ENCODE data around the gene NEK2.
A peak's percentile ranks its signal among the peaks of the same experiment; 100 is the strongest.
"Not testable (repeated sequence)": the region's sequence is repeated elsewhere in the genome, so short reads cannot be mapped to it uniquely, and the experiment has no call there.

Gene NEK2

DNA sequence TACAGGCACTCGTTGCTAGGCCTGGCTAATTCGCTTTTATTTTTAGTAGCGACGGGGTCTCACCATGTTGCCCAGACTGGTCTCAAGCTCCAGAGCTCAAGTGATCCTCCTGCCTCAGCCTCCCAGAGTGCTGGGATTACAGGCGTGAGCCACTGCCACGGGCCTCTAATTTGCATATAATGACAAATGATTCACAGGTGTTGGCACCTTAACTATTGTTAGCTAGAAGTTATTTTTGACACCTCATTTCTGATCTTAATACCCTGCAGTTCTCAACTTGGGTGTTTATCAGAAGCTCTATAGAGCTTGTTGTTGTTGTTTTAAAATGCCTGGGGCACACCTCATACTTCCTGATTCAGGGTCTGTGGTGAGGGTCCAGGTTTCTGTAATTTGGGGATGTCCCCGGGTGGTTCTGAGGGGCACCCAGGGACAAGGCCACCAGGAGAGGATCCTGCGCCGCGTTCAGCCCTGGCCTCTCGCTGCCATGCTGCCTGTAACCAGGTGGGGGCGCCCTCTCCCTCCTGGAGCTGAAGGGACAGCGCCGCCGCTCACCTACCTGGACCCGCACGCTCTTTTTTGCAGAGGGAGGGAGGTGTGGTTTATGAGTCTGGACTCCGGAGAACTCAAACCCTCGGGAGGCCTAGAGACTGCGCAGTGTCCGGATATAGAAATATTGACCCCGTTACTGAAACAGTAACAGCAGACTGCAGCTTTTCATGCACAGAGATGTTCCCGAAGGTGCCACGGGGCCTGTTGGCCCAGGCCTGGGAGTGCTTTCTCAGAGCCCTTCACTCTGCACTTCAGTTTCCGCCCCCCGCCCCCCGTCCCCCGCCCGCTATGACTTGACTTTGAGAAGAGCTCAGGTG lies 23.0 kb upstream of the NEK2 start:
- no peak overlapping the region for H2AFZ ChIP-seq (ENCODE audit: low read length)
- H3K79me2 ChIP-seq (ENCODE audit: insufficient read depth, low read length), result no peaks in the 10 kb centered on the region
- H3K9me3 ChIP-seq (ENCODE audit: insufficient read depth, low read depth, low read length), result no peaks in the 10 kb centered on the region
- H3K9ac ChIP-seq (ENCODE audit: low read depth, low read length, poor library complexity, severe bottlenecking), result no peak overlapping the region
- H3K4me3 ChIP-seq (ENCODE audit: low read length, poor library complexity, severe bottlenecking), result no peak overlapping the region
- 0 out of 2 replicates have a peak, but pooled peaks cover 2% of the 10 kb centered on the region for H3F3A ChIP-seq (ENCODE audit: low read depth)
- peaks cover 24% of the 10 kb centered on the region for H3K4me1 ChIP-seq (ENCODE audit: insufficient read depth, low read length, poor library complexity, severe bottlenecking)
- TF ChIP-seq EZH2phosphoT487 (IDR thresholded peaks at IDR 0.05; ENCODE audit: borderline replicate concordance), result no peak
- TF ChIP-seq, protein P1, sequence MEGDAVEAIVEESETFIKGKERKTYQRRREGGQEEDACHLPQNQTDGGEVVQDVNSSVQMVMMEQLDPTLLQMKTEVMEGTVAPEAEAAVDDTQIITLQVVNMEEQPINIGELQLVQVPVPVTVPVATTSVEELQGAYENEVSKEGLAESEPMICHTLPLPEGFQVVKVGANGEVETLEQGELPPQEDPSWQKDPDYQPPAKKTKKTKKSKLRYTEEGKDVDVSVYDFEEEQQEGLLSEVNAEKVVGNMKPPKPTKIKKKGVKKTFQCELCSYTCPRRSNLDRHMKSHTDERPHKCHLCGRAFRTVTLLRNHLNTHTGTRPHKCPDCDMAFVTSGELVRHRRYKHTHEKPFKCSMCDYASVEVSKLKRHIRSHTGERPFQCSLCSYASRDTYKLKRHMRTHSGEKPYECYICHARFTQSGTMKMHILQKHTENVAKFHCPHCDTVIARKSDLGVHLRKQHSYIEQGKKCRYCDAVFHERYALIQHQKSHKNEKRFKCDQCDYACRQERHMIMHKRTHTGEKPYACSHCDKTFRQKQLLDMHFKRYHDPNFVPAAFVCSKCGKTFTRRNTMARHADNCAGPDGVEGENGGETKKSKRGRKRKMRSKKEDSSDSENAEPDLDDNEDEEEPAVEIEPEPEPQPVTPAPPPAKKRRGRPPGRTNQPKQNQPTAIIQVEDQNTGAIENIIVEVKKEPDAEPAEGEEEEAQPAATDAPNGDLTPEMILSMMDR (conservative IDR thresholded peaks at IDR 0.05; ENCODE audit: low read length), result peak; percentile 97
- no peaks in the 10 kb centered on the region for H3K36me3 ChIP-seq (ENCODE audit: insufficient read depth, low read length)
- H3K27me3 ChIP-seq (ENCODE audit: insufficient read depth, low read length, poor library complexity, severe bottlenecking), result no peaks in the 10 kb centered on the region
- H4K20me1 ChIP-seq (ENCODE audit: insufficient read depth, low read length, poor library complexity, severe bottlenecking), result no peaks in the 10 kb centered on the region
- no peaks in the 10 kb centered on the region for H3K9me2 ChIP-seq (replicated peaks; ENCODE audit: low read depth, low read length)
- H3K4me2 ChIP-seq (ENCODE audit: low read depth, low read length, poor library complexity, severe bottlenecking), result no peak overlapping the region

DNA sequence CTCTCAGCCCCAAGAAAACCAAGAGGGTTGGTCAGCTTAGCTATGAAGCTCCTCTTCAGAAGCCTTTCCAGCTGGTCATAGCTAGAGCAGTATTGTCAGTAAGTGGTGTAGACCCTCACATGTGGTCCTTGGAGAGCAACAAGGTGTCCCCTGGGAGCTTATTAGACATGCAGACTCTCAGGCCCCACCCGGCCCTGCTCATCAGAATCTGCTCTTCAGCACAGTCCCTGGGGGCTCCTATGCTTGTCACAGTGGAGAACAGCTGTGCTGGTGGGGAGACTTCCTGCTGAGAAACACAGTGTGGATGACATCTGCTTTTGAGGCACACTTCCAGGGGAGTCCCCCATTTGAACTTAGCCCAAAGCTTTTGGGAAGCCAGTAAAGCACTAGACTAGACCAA lies 21.9 kb upstream of the NEK2 start:
- Histone ChIP-seq H3K4me2 (ENCODE audit: low read depth, low read length, poor library complexity, severe bottlenecking) (peak overlapping the region; percentile 19), H3K4me3 (ENCODE audit: low read length, poor library complexity, severe bottlenecking) (no peak overlapping the region), H3K36me3 (ENCODE audit: insufficient read depth, low read length) (no peaks in the 10 kb centered on the region), H3K4me1 (ENCODE audit: insufficient read depth, low read length, poor library complexity, severe bottlenecking) (peaks cover 24% of the 10 kb centered on the region), H2AFZ (ENCODE audit: low read length) (no peak overlapping the region), H3K9me3 (ENCODE audit: insufficient read depth, low read depth, low read length) (no peaks in the 10 kb centered on the region), H4K20me1 (ENCODE audit: insufficient read depth, low read length, poor library complexity, severe bottlenecking) (no peaks in the 10 kb centered on the region), H3K79me2 (ENCODE audit: insufficient read depth, low read length) (no peaks in the 10 kb centered on the region), H3F3A (ENCODE audit: low read depth) (0 out of 2 replicates have a peak, but pooled peaks cover 2% of the 10 kb centered on the region), H3K9ac (ENCODE audit: low read depth, low read length, poor library complexity, severe bottlenecking) (no peak overlapping the region), H3K9me2 (replicated peaks; ENCODE audit: low read depth, low read length) (no peaks in the 10 kb centered on the region), H3K27me3 (ENCODE audit: insufficient read depth, low read length, poor library complexity, severe bottlenecking) (no peaks in the 10 kb centered on the region)
- TF ChIP-seq, protein P1 (conservative IDR thresholded peaks at IDR 0.05; ENCODE audit: low read length), result no peak
- no peak for TF ChIP-seq EZH2phosphoT487 (IDR thresholded peaks at IDR 0.05; ENCODE audit: borderline replicate concordance)

DNA sequence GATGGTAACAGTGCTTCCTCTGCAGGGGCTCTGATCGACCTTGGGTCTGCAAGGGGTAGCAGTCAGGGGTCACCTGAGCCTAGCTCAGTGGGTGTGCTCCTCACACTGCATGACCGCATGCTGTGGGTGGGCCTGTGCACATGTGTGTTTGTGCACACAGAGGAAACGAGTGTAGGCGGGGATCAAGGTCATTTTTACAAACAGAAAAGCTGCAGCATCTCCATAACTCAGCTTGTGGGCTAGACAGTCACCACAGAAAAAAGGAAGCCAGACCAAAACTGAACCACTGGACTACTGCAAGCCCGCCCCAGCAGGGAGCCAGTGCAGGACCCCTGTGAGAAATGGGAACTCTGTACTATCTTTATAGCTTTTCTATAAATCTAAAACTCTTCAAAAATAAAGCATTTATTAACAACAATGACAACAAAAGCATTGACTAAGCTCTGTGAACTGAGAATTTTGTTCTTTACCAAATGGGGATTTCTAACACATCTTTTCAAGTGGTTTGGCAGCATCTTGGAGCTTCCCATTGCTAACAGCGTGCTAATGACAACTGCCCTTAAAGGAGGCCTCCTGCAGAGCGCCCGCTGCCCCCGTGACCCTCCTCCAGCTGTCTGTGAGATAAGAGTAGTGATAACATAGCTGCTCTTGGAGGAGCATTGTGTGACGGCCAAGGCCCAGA lies 19.9 kb upstream of the NEK2 start:
- no peak overlapping the region for H3K9ac ChIP-seq (ENCODE audit: low read depth, low read length, poor library complexity, severe bottlenecking)
- H3K36me3 ChIP-seq (ENCODE audit: insufficient read depth, low read length), result no peaks in the 10 kb centered on the region
- H3K4me3 ChIP-seq (ENCODE audit: low read length, poor library complexity, severe bottlenecking), result no peak overlapping the region
- no peaks in the 10 kb centered on the region for H3K9me2 ChIP-seq (replicated peaks; ENCODE audit: low read depth, low read length)
- TF ChIP-seq, protein P1 (conservative IDR thresholded peaks at IDR 0.05; ENCODE audit: low read length), result no peak
- TF ChIP-seq EZH2phosphoT487 (IDR thresholded peaks at IDR 0.05; ENCODE audit: borderline replicate concordance), result no peak
- H2AFZ ChIP-seq (ENCODE audit: low read length), result no peak overlapping the region
- 0 out of 2 replicates have a peak, but pooled peaks cover 2% of the 10 kb centered on the region for H3F3A ChIP-seq (ENCODE audit: low read depth)
- no peaks in the 10 kb centered on the region for H3K79me2 ChIP-seq (ENCODE audit: insufficient read depth, low read length)
- no peaks in the 10 kb centered on the region for H3K9me3 ChIP-seq (ENCODE audit: insufficient read depth, low read depth, low read length)
- peaks cover 24% of the 10 kb centered on the region for H3K4me1 ChIP-seq (ENCODE audit: insufficient read depth, low read length, poor library complexity, severe bottlenecking)
- no peaks in the 10 kb centered on the region for H3K27me3 ChIP-seq (ENCODE audit: insufficient read depth, low read length, poor library complexity, severe bottlenecking)
- peak overlapping the region; percentile 10 for H3K4me2 ChIP-seq (ENCODE audit: low read depth, low read length, poor library complexity, severe bottlenecking)
- no peaks in the 10 kb centered on the region for H4K20me1 ChIP-seq (ENCODE audit: insufficient read depth, low read length, poor library complexity, severe bottlenecking)

DNA sequence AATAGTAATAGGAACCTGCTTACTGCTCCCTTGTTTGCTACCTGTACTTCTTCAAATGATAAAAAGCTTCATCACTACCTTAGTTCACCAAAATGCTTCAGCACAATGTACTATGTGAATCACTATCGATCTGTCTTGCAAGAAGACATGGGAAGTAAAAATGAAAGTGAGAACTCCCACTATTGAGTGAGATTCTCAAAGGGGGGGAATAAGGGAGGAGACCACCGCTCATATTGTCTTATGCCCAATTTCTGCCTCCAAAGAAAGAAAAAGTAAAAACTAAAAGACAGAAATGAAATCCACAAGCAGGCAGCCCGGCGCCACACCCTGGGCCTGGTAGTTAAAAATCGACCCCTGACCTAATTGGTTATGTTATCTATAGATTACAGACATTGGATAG lies 18.5 kb upstream of the NEK2 start:
- H3K4me1 ChIP-seq (ENCODE audit: insufficient read depth, low read length, poor library complexity, severe bottlenecking), result peaks cover 24% of the 10 kb centered on the region
- not testable (repeated sequence) for H3K27me3 ChIP-seq (ENCODE audit: insufficient read depth, low read length, poor library complexity, severe bottlenecking); H3K9ac ChIP-seq (ENCODE audit: low read depth, low read length, poor library complexity, severe bottlenecking); H4K20me1 ChIP-seq (ENCODE audit: insufficient read depth, low read length, poor library complexity, severe bottlenecking); H3F3A ChIP-seq (ENCODE audit: low read depth); H3K9me2 ChIP-seq (replicated peaks; ENCODE audit: low read depth, low read length); H3K4me2 ChIP-seq (ENCODE audit: low read depth, low read length, poor library complexity, severe bottlenecking); H3K36me3 ChIP-seq (ENCODE audit: insufficient read depth, low read length); H3K4me3 ChIP-seq (ENCODE audit: low read length, poor library complexity, severe bottlenecking); H3K9me3 ChIP-seq (ENCODE audit: insufficient read depth, low read depth, low read length); H3K79me2 ChIP-seq (ENCODE audit: insufficient read depth, low read length); H2AFZ ChIP-seq (ENCODE audit: low read length)
